Astrocyte of the spinal cord (primary cell): ENCODE measurements around the gene ACOT11.

Experiments used
- DNase-seq: peaks from one replicate; pipeline ENCODE4 v3.0.0; 2011; ENCODE audit warnings: low read depth, low spot score
- H3K4me3 ChIP-seq: 2 replicates; pipeline ENCODE4 v1.5.1; 2011; ENCODE audit warnings: low read depth, mild to moderate bottlenecking, low read length, moderate library complexity
- CTCF ChIP-seq: IDR thresholded peaks from 2 replicates; pipeline ENCODE4 v1.5.1; 2012; ENCODE audit warnings: low read depth, mild to moderate bottlenecking, low read length, inconsistent platforms
- in situ Hi-C: cut with HindIII; loops from 2 replicates; pipeline ENCODE4 v1.10.0; 2017; ENCODE audit warnings: low sequenced_read_pairs

ACOT11 gene

GRCh38 chr1:54543729-54544496 lies 4.1 kb upstream of the ACOT11 start:
- no peak for DNase-seq
- no peak for TF ChIP-seq CTCF
- in situ Hi-C loops, result no loop called here
- no peak overlapping the region for H3K4me3 ChIP-seq

GRCh38 chr1:54545916-54546635 lies 2.0 kb upstream of the ACOT11 start:
- DNase-seq, result no peak
- in situ Hi-C loops, result no loop called here
- no peak for TF ChIP-seq CTCF
- no peak overlapping the region for H3K4me3 ChIP-seq

GRCh38 chr1:54546651-54547401 lies 1.2 kb upstream of the ACOT11 start:
- no peak overlapping the region for H3K4me3 ChIP-seq
- in situ Hi-C loops, result no loop called here
- no peak for TF ChIP-seq CTCF
- DNase-seq, result no peak

GRCh38 chr1:54548389-54549044 lies 489 bp downstream of the ACOT11 start:
- TF ChIP-seq CTCF, result no peak
- H3K4me3 ChIP-seq, result no peak overlapping the region
- in situ Hi-C loops, result no loop called here
- no peak for DNase-seq

GRCh38 chr1:54549181-54549924 lies 1.3 kb downstream of the ACOT11 start:
- in situ Hi-C loops, result no loop called here
- no peak for TF ChIP-seq CTCF
- DNase-seq, result no peak
- no peak overlapping the region for H3K4me3 ChIP-seq
